Liver (tissue), 9 donors: ENCODE data around the gene RGCC. TPM values are rescaled to one million over a fixed set of nuclear protein-coding genes. Genes with fewer than 3 reads are reported as not detected.

Source experiments
- DNase-seq: peaks from one replicate; pipeline ENCODE4 v3.0.0-alpha.2; 2017; ENCODE audit warnings: low spot score
- H3K27ac ChIP-seq, 2 donors: one replicate each; pipeline ENCODE4 v1.7.0; 2013; ENCODE audit warnings: inconsistent platforms in 2 of 2, low read length in 2 of 2, control low read depth in 1 of 2, low read depth in 1 of 2, mild to moderate bottlenecking in 1 of 2
- H3K27me3 ChIP-seq, 4 donors: one replicate each; pipeline versions ENCODE4 v1.6.1 to v1.7.0; 2013; ENCODE audit warnings: low read length in 3 of 4, inconsistent platforms in 1 of 4, mild to moderate bottlenecking in 1 of 4, moderate library complexity in 1 of 4; ENCODE audit not compliant: control insufficient read depth in 4 of 4, insufficient read depth in 4 of 4
- H3K36me3 ChIP-seq, 4 donors: one replicate each; pipeline versions ENCODE4 v1.6.1 to v1.7.0; 2013; ENCODE audit warnings: low read length in 3 of 4, mild to moderate bottlenecking in 3 of 4, low read depth in 1 of 4, moderate library complexity in 1 of 4; ENCODE audit not compliant: control insufficient read depth in 4 of 4, insufficient read depth in 3 of 4
- H3K4me1 ChIP-seq, 4 donors: one replicate each; pipeline versions ENCODE4 v1.6.1 to v1.7.0; 2013; ENCODE audit warnings: low read length in 3 of 4, mild to moderate bottlenecking in 3 of 4, moderate library complexity in 1 of 4; ENCODE audit not compliant: control insufficient read depth in 4 of 4, insufficient read depth in 4 of 4
- H3K4me3 ChIP-seq, 3 donors: one replicate each; pipeline versions ENCODE4 v1.6.1 to v1.7.0; 2013; ENCODE audit warnings: low read length in 3 of 3, control low read depth in 1 of 3, low read depth in 1 of 3, mild to moderate bottlenecking in 1 of 3
- H3K9ac ChIP-seq, 2 donors: one replicate each; pipeline ENCODE4 v1.7.0; 2013; ENCODE audit warnings: low read length in 2 of 2, mild to moderate bottlenecking in 2 of 2, moderate library complexity in 2 of 2, control low read depth in 1 of 2, low read depth in 1 of 2
- H3K9me3 ChIP-seq, 4 donors: one replicate each; pipeline versions ENCODE4 v1.6.1 to v1.7.0; 2013; ENCODE audit warnings: low read length in 3 of 4; ENCODE audit not compliant: control insufficient read depth in 4 of 4
- EGR1 ChIP-seq, 2 donors: IDR thresholded peaks; 2 replicates each; pipeline ENCODE4 v1.6.1; 2016 to 2018; ENCODE audit warnings: antibody characterized with exemption in 2 of 2, low read depth in 2 of 2
- FOXA1 ChIP-seq: IDR thresholded peaks from 2 replicates; pipeline ENCODE4 v1.6.1; 2016; ENCODE audit warnings: antibody characterized with exemption
- FOXA2 ChIP-seq: IDR thresholded peaks from 2 replicates; pipeline ENCODE4 v1.6.1; 2016; ENCODE audit warnings: antibody characterized with exemption
- GABPA ChIP-seq, 2 donors: IDR thresholded peaks in 1 of 2; conservative IDR thresholded peaks in 1 of 2; 2 replicates each; pipeline ENCODE4 v1.6.1; 2016; ENCODE audit warnings: antibody characterized with exemption in 2 of 2, mild to moderate bottlenecking in 1 of 2, moderate library complexity in 1 of 2
- HNF4A ChIP-seq, 2 donors: conservative IDR thresholded peaks; 2 replicates each; pipeline ENCODE4 v1.6.1; 2016; ENCODE audit warnings: antibody characterized with exemption in 2 of 2, mild to moderate bottlenecking in 2 of 2
- HNF4G ChIP-seq: IDR thresholded peaks from 2 replicates; pipeline ENCODE4 v1.6.1; 2016; ENCODE audit warnings: antibody characterized with exemption
- JUND ChIP-seq, 2 donors: IDR thresholded peaks; 2 replicates each; pipeline ENCODE4 v1.6.1; 2016; ENCODE audit warnings: antibody characterized with exemption in 2 of 2
- NR2F2 ChIP-seq: IDR thresholded peaks from 2 replicates; pipeline ENCODE4 v1.6.1; 2016; ENCODE audit warnings: antibody characterized with exemption
- RAD21 ChIP-seq, 2 donors: IDR thresholded peaks; 2 replicates each; pipeline ENCODE4 v1.6.1; 2016; ENCODE audit warnings: antibody characterized with exemption in 2 of 2, mild to moderate bottlenecking in 2 of 2
- RXRA ChIP-seq, 2 donors: IDR thresholded peaks; 2 replicates each; pipeline ENCODE4 v1.6.1; 2017 to 2018; ENCODE audit warnings: antibody characterized with exemption in 2 of 2, mild to moderate bottlenecking in 1 of 2
- SP1 ChIP-seq: IDR thresholded peaks from 2 replicates; pipeline ENCODE4 v1.6.1; 2018; ENCODE audit warnings: antibody characterized with exemption, mild to moderate bottlenecking
- TAF1 ChIP-seq: conservative IDR thresholded peaks from 2 replicates; pipeline ENCODE4 v1.6.1; 2016; ENCODE audit warnings: antibody characterized with exemption, mild to moderate bottlenecking
- YY1 ChIP-seq: IDR thresholded peaks from 2 replicates; pipeline ENCODE4 v1.6.1; 2016; ENCODE audit warnings: antibody characterized with exemption, mild to moderate bottlenecking
- WGBS: extraction: QIAGEN DNeasy Blood & Tissue Kit; methylation state at CpG from one replicate; pipeline ENCODE4 v1.1.7; 2013; 5-methylcytosine and 5-hydroxymethylcytosine counted together
- polyA plus RNA-seq, 2 donors: library from polyadenylated mRNA; stranded (reverse) in 1 of 2; unstranded in 1 of 2; fragments of 200-250 nt in 1 of 2; fragments of >200 nt in 1 of 2; fragmentation: Nextera tagmentation in 1 of 2; extraction: Ambion mirVana in 1 of 2; gene quantifications; one replicate each; pipeline versions ENCODE4 v1.2.1 to v1.2.3, GENCODE V29; 2013 to 2015
- total RNA-seq, 2 donors: library from RNA; depleted of rRNA; stranded (reverse); fragments of >200 nt; gene quantifications; one replicate each; pipeline ENCODE4 v1.2.3, GENCODE V29; 2014
- TF ChIP-seq, protein P1 (sequence below): fragments of 150-350 bp; IDR thresholded peaks from 2 replicates; pipeline ENCODE4 v1.5.1; 2017; ENCODE audit warnings: improper control_type of control experiment, low read depth, low read length; ENCODE audit not compliant: missing input control
- TF ChIP-seq, protein P2 (sequence below): IDR thresholded peaks from 2 replicates; pipeline ENCODE4 v1.6.1; 2016; ENCODE audit warnings: antibody characterized with exemption
- TF ChIP-seq, protein P3 (sequence below): IDR thresholded peaks from 2 replicates; pipeline ENCODE4 v1.6.1; 2016; ENCODE audit warnings: antibody characterized with exemption
- TF ChIP-seq, protein P4 (sequence below): IDR thresholded peaks from 2 replicates; pipeline ENCODE4 v1.6.1; 2016; ENCODE audit warnings: antibody characterized with exemption, mild to moderate bottlenecking
- TF ChIP-seq, protein P5 (sequence below): IDR thresholded peaks from 2 replicates; pipeline ENCODE4 v1.6.1; 2016; ENCODE audit warnings: antibody characterized with exemption
- donor health status: healthy.
- donor health status: healthy.
- donor health status: healthy.
- donor health status: healthy.
- donor health status: healthy.

RGCC gene
- total and polyA plus RNA-seq, 4 donors = 0.59 to 96.7 (median 1.3) TPM

DNA sequence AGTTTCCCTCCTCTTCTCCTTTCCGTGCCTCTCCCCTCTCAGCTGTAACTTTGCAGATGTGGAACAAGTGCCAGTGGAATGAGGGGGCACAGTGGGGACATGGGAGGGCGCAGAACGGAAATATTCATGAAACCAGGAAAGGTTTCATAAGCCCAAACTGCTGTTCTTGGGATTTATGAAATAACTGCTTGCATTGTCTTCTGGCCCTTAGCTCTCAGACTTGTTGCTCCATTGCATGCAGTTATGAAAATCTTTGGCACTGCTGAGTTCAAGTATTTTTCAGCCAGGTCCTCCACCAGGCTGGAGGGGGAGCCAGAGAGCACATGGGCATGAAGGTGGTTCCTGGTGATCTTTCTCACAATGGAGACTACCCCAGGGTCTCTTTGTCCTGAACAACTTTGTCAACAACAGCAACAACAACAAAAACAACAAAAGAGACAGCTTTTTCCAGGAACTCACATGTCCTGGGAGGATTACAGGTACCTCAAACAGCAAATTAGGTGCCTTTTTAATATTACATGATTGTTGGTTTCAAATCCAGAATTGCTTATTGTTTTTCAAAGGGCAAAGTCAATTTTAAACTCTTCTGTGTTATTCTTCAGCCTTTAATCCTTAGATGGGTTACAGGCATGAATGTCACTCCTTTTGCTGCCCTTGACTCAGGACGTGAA, 1.5 kb downstream of the RGCC start:
- peak overlapping the region in 2 of 3 donors; percentile 54 to 63 for H3K4me3 ChIP-seq
- H3K27me3 ChIP-seq = no peaks in the 10 kb centered on the region
- H3K36me3 ChIP-seq = no peaks in the 10 kb centered on the region
- peaks cover 8 to 16% (median 10%) of the 10 kb centered on the region in 4 donors for H3K4me1 ChIP-seq
- peaks cover 0 to 4% (median 0%) of the 10 kb centered on the region in 4 donors for H3K9me3 ChIP-seq
- H3K27ac ChIP-seq = no peak overlapping the region
- peak; percentile 74 for DNase-seq
- TF ChIP-seq NR2F2 (no peak), RAD21 (IDR thresholded peaks at IDR 0.05) (peak; percentile 54 to 70)
- TF ChIP-seq, protein P1, sequence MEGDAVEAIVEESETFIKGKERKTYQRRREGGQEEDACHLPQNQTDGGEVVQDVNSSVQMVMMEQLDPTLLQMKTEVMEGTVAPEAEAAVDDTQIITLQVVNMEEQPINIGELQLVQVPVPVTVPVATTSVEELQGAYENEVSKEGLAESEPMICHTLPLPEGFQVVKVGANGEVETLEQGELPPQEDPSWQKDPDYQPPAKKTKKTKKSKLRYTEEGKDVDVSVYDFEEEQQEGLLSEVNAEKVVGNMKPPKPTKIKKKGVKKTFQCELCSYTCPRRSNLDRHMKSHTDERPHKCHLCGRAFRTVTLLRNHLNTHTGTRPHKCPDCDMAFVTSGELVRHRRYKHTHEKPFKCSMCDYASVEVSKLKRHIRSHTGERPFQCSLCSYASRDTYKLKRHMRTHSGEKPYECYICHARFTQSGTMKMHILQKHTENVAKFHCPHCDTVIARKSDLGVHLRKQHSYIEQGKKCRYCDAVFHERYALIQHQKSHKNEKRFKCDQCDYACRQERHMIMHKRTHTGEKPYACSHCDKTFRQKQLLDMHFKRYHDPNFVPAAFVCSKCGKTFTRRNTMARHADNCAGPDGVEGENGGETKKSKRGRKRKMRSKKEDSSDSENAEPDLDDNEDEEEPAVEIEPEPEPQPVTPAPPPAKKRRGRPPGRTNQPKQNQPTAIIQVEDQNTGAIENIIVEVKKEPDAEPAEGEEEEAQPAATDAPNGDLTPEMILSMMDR = peak; percentile 50
- TF ChIP-seq, protein P2, sequence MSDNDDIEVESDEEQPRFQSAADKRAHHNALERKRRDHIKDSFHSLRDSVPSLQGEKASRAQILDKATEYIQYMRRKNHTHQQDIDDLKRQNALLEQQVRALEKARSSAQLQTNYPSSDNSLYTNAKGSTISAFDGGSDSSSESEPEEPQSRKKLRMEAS = no peak
- whole genome bisulfite sequencing = 48% methylated on average over 4 of the region's 4 CpGs
- peak overlapping the region in 1 of 2 donors; percentile 59 for H3K9ac ChIP-seq

DNA sequence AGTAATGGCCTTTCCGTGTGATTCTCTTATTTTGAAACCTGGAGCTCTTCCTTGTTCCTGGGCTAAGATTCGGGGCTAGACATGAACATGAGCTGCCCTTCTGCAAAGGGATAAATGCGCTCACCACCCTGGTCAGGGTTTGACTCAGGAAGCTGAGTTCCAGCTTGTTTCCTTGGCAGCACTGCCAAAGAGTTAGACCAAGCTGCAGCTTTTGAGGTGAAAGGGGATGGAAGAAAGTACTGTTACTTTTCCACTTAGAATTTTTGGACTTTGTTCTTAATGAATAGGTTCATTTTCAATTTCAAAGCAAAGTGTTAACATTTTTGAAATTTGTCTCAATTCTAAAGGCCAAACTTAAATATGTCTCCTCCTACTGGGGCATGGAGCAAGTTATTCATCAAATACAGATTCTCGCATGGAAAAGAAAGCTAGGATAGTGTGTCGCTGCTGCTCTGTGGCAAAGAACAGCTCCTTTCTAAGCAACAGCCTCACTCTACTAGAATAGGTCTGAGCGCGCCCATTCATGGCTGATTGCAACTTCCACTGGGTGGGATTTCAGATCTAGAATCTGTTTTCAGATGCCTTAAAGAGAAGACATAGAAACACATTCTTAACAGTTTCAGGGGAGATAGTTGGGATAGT, 2.2 kb downstream of the RGCC start:
- TF ChIP-seq SP1 (no peak), HNF4A (conservative IDR thresholded peaks at IDR 0.05) (no peak), FOXA2 (no peak), HNF4G (no peak), GABPA (IDR thresholded peaks at IDR 0.05 in 1 of 2, conservative IDR thresholded peaks at IDR 0.05 in 1 of 2) (no peak), YY1 (no peak), EGR1 (IDR thresholded peaks at IDR 0.05; ENCODE audit: low read depth in 2 of 2) (no peak), FOXA1 (no peak), RAD21 (IDR thresholded peaks at IDR 0.05) (no peak), RXRA (IDR thresholded peaks at IDR 0.05) (no peak), NR2F2 (no peak), JUND (IDR thresholded peaks at IDR 0.05) (no peak), TAF1 (no peak)
- TF ChIP-seq, protein P3, sequence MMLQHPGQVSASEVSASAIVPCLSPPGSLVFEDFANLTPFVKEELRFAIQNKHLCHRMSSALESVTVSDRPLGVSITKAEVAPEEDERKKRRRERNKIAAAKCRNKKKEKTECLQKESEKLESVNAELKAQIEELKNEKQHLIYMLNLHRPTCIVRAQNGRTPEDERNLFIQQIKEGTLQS = no peak
- TF ChIP-seq, protein P4, sequence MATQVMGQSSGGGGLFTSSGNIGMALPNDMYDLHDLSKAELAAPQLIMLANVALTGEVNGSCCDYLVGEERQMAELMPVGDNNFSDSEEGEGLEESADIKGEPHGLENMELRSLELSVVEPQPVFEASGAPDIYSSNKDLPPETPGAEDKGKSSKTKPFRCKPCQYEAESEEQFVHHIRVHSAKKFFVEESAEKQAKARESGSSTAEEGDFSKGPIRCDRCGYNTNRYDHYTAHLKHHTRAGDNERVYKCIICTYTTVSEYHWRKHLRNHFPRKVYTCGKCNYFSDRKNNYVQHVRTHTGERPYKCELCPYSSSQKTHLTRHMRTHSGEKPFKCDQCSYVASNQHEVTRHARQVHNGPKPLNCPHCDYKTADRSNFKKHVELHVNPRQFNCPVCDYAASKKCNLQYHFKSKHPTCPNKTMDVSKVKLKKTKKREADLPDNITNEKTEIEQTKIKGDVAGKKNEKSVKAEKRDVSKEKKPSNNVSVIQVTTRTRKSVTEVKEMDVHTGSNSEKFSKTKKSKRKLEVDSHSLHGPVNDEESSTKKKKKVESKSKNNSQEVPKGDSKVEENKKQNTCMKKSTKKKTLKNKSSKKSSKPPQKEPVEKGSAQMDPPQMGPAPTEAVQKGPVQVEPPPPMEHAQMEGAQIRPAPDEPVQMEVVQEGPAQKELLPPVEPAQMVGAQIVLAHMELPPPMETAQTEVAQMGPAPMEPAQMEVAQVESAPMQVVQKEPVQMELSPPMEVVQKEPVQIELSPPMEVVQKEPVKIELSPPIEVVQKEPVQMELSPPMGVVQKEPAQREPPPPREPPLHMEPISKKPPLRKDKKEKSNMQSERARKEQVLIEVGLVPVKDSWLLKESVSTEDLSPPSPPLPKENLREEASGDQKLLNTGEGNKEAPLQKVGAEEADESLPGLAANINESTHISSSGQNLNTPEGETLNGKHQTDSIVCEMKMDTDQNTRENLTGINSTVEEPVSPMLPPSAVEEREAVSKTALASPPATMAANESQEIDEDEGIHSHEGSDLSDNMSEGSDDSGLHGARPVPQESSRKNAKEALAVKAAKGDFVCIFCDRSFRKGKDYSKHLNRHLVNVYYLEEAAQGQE = no peak
- TF ChIP-seq, protein P2 = no peak
- TF ChIP-seq, protein P5, sequence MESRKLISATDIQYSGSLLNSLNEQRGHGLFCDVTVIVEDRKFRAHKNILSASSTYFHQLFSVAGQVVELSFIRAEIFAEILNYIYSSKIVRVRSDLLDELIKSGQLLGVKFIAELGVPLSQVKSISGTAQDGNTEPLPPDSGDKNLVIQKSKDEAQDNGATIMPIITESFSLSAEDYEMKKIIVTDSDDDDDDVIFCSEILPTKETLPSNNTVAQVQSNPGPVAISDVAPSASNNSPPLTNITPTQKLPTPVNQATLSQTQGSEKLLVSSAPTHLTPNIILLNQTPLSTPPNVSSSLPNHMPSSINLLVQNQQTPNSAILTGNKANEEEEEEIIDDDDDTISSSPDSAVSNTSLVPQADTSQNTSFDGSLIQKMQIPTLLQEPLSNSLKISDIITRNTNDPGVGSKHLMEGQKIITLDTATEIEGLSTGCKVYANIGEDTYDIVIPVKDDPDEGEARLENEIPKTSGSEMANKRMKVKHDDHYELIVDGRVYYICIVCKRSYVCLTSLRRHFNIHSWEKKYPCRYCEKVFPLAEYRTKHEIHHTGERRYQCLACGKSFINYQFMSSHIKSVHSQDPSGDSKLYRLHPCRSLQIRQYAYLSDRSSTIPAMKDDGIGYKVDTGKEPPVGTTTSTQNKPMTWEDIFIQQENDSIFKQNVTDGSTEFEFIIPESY = no peak
- TF ChIP-seq, protein P1 = no peak
- peaks cover 0 to 4% (median 0%) of the 10 kb centered on the region in 4 donors for H3K9me3 ChIP-seq
- H3K27ac ChIP-seq = no peak overlapping the region
- peaks cover 8 to 16% (median 10%) of the 10 kb centered on the region in 4 donors for H3K4me1 ChIP-seq
- no peak for DNase-seq
- no peaks in the 10 kb centered on the region for H3K36me3 ChIP-seq
- WGBS = 91% methylated on average over 7 of the region's 7 CpGs
- H3K9ac ChIP-seq = no peak overlapping the region
- no peaks in the 10 kb centered on the region for H3K27me3 ChIP-seq
- H3K4me3 ChIP-seq = no peak overlapping the region
